A673 (cell line): ENCODE results near the gene CT47A1. TPM values are rescaled to one million over a fixed set of nuclear protein-coding genes. Genes with fewer than 3 reads are reported as not detected.
"Not testable (repeated sequence)": the region's sequence is repeated elsewhere in the genome, so short reads cannot be mapped to it uniquely, and the experiment has no call there.

Experiments
- BruUV-seq: library from RNA; stranded (reverse); fragments of 400-500 nt; replicated peaks from 2 replicates; lab custom pipeline; 2021; lab: Mats Ljungman, UMichigan
- CTCF ChIA-PET: fragments of 300-600 bp; sonication (Branson Sonifier 250); formaldehyde crosslinking; loops from one replicate; lab custom pipeline; 2022; ENCODE audit warnings: antibody characterized with exemption; lab: Charles Lee
- POLR2A ChIA-PET: fragments of 300-600 bp; sonication (Branson Sonifier 250); formaldehyde crosslinking; loops from one replicate; lab custom pipeline; 2022; ENCODE audit warnings: antibody characterized with exemption; ENCODE audit not compliant: low non-redundant PET; lab: Charles Lee
- DNase-seq: peaks from one replicate; pipeline ENCODE4 v3.0.0-alpha.2; 2015; ENCODE audit warnings: low spot score
- H3K27ac ChIP-seq: fragments of 200-600 bp; sonication (generic); 2 replicates; pipeline ENCODE4 v1.5.1; 2016; ENCODE audit warnings: mixed run types, low read depth, mild to moderate bottlenecking, mixed read lengths, antibody characterized with exemption, low read length; ENCODE audit not compliant: poor library complexity, severe bottlenecking
- H3K27me3 ChIP-seq: fragments of 200-600 bp; sonication (generic); replicated peaks from 2 replicates; pipeline ENCODE4 v1.6.1; 2017; ENCODE audit warnings: mixed run types, low read depth, mild to moderate bottlenecking, mixed read lengths, antibody characterized with exemption, low read length; ENCODE audit not compliant: insufficient read depth, poor library complexity
- H3K36me3 ChIP-seq: fragments of 200-600 bp; sonication (generic); 2 replicates; pipeline ENCODE4 v1.6.1; 2016; ENCODE audit warnings: mixed run types, mild to moderate bottlenecking, mixed read lengths, antibody characterized with exemption, low read length; ENCODE audit not compliant: insufficient read depth, poor library complexity, severe bottlenecking
- H3K4me1 ChIP-seq: fragments of 200-600 bp; sonication (generic); 2 replicates; pipeline ENCODE4 v1.6.1; 2017; ENCODE audit warnings: mixed run types, mild to moderate bottlenecking, mixed read lengths, antibody characterized with exemption, low read length; ENCODE audit not compliant: insufficient read depth, poor library complexity, severe bottlenecking
- H3K4me3 ChIP-seq: fragments of 200-600 bp; sonication (generic); 2 replicates; pipeline ENCODE4 v1.5.1; 2016; ENCODE audit warnings: low read depth, mixed run types, mild to moderate bottlenecking, mixed read lengths, low read length; ENCODE audit not compliant: poor library complexity, severe bottlenecking
- H3K9me3 ChIP-seq: fragments of 200-600 bp; sonication (generic); 2 replicates; pipeline ENCODE4 v1.6.1; 2016; ENCODE audit warnings: mixed run types, low read depth, mild to moderate bottlenecking, mixed read lengths, antibody characterized with exemption, low read length; ENCODE audit not compliant: poor library complexity, severe bottlenecking
- EZH2 ChIP-seq: fragments of 200-600 bp; sonication (generic); IDR thresholded peaks from 2 replicates; pipeline ENCODE4 v1.6.1; 2017; ENCODE audit warnings: borderline replicate concordance, low read depth, mild to moderate bottlenecking, mixed read lengths, antibody characterized with exemption, low read length; ENCODE audit not compliant: poor library complexity, severe bottlenecking
- intact Hi-C: fragments of 100-400 bp; cut with micrococcal nuclease; formaldehyde crosslinking; loops from one replicate; pipeline ENCODE4 v1.10.0; 2022; ENCODE audit not compliant: unreplicated experiment
- total RNA-seq: library from RNA; stranded (reverse); gene quantifications from 2 replicates; pipeline ENCODE4 v1.2.3, GENCODE V29; 2021
- TF ChIP-seq, protein P1 (sequence below): fragments of 300-800, 200-600 bp; sonication (generic); conservative IDR thresholded peaks from 2 replicates; pipeline ENCODE4 v1.5.1; 2017; ENCODE audit warnings: low read depth, mild to moderate bottlenecking, antibody characterized with exemption, low read length, moderate library complexity, mixed read lengths

The CT47A1 gene
- total RNA-seq, 1 experiment from 2014 or later: not detected

DNA sequence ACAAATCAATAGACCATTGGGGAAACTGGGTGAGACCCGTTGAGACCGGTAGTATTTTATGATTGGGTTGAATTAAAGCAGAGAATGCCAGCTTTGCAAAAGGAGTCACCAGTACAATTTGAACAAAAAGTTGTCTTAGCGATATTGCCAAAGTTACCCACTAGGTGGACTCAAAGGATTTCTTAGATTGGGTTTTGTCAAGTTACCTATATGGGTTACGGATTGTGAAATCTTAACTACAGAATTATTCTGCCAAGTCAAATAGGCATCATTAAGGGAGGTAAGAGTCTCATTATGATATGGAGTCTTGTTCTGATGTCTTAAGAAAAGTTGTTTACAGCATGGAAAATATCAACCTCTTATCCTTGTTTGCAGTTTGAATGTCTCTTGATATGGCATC lies 15.0 kb upstream of the CT47A1 start:
- TF ChIP-seq EZH2: no peak
- TF ChIP-seq, protein P1, sequence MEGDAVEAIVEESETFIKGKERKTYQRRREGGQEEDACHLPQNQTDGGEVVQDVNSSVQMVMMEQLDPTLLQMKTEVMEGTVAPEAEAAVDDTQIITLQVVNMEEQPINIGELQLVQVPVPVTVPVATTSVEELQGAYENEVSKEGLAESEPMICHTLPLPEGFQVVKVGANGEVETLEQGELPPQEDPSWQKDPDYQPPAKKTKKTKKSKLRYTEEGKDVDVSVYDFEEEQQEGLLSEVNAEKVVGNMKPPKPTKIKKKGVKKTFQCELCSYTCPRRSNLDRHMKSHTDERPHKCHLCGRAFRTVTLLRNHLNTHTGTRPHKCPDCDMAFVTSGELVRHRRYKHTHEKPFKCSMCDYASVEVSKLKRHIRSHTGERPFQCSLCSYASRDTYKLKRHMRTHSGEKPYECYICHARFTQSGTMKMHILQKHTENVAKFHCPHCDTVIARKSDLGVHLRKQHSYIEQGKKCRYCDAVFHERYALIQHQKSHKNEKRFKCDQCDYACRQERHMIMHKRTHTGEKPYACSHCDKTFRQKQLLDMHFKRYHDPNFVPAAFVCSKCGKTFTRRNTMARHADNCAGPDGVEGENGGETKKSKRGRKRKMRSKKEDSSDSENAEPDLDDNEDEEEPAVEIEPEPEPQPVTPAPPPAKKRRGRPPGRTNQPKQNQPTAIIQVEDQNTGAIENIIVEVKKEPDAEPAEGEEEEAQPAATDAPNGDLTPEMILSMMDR: peak; percentile 47
- Histone ChIP-seq H3K4me3 (no peak overlapping the region), H3K27ac (no peak overlapping the region), H3K36me3 (no peaks in the 10 kb centered on the region), H3K9me3 (no peaks in the 10 kb centered on the region), H3K4me1 (no peaks in the 10 kb centered on the region), H3K27me3 (no peaks in the 10 kb centered on the region)
- ChIA-PET POLR2A (no interaction called here), CTCF (no interaction called here)
- intact Hi-C loops: no loop called here
- no TSS peak for BruUV-seq
- peak; percentile 44 for DNase-seq

DNA sequence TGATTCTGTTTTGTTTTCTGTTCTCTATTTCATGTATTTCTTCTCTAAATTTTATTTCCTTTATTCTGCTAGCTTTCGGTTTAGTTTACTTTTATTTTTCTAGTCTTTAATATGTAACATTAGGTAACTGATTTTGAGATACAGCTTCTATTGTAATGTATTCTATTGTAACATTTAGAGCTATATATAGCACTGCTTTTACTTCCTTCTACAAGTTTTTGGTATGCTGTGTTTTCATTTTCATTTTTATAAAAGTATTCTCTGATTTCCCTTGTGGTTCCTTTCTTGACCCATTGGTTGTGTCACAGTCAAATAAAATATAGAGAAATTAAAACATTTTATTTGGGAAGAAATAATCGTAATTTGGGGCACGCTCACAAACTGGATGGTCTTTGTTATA lies 13.9 kb upstream of the CT47A1 start:
- H3K36me3 ChIP-seq: no peaks in the 10 kb centered on the region
- no peak for DNase-seq
- no peaks in the 10 kb centered on the region for H3K4me1 ChIP-seq
- no peak overlapping the region for H3K27ac ChIP-seq
- ChIA-PET CTCF (no interaction called here), POLR2A (no interaction called here)
- H3K27me3 ChIP-seq: no peaks in the 10 kb centered on the region
- H3K4me3 ChIP-seq: no peak overlapping the region
- H3K9me3 ChIP-seq: no peaks in the 10 kb centered on the region
- intact Hi-C loops: no loop called here
- no peak for TF ChIP-seq EZH2
- TF ChIP-seq, protein P1: no peak
- no TSS peak for BruUV-seq

DNA sequence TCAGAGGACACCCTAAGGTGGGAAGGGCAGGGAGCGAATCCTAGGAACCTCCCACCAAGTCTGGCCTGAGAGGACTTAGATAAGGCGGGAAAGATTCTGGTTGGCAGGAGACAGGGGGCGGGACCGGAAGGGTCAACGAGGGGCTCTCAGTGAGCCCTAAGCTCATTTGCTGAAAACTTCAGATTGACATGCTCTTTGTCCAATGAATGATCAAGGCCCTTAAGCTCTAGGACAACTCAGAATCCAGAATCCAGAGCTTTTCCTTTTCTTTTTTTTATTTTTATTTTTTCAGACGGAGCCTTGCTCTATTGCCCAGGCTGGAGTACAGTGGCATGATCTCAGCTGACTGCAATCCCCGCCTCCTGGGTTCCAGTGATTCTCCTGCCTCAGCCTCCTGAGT lies 29.1 kb downstream of the CT47A1 start, which contains the start of gene CT47A7:
Gene CT47A7, minus strand, starts transcription at position 101 of the 400 bp plus-strand sequence. CDS start 255 bp downstream, outside the sequence.
- BruUV-seq, H3K27me3 ChIP-seq, H3K4me3 ChIP-seq, DNase-seq, CTCF ChIA-PET, POLR2A ChIA-PET, H3K9me3 ChIP-seq, H3K36me3 ChIP-seq, H3K4me1 ChIP-seq, H3K27ac ChIP-seq, intact Hi-C loops: not testable (repeated sequence)

Other genes starting within 250 kb of the CT47A1 start
- not detected in 2 replicates for gene CT47B1, start 109.9 kb downstream of the CT47A1 start, total RNA-seq
- gene CT47A11, start 48.6 kb downstream of the CT47A1 start, total RNA-seq: not detected in 2 replicates
- not detected in 2 replicates for gene CT47A10, start 43.7 kb downstream of the CT47A1 start, total RNA-seq
- not detected in 2 replicates for gene CT47A9, start 38.9 kb downstream of the CT47A1 start, total RNA-seq
- gene CT47A8, start 34.0 kb downstream of the CT47A1 start, total RNA-seq: not detected in 2 replicates
- not detected in 2 replicates for gene CT47A7, start 29.2 kb downstream of the CT47A1 start, total RNA-seq
- gene CT47A6, start 24.3 kb downstream of the CT47A1 start, total RNA-seq: not detected in 2 replicates
- not detected in 2 replicates for gene CT47A5, start 19.4 kb downstream of the CT47A1 start, total RNA-seq
- not detected in 2 replicates for gene CT47A4, start 14.6 kb downstream of the CT47A1 start, total RNA-seq
- gene CT47A3, start 9.7 kb downstream of the CT47A1 start, total RNA-seq: not detected in 2 replicates
- gene CT47A2, start 4.8 kb downstream of the CT47A1 start, total RNA-seq: not detected in 2 replicates
- gene GLUD2, start 61.9 kb upstream of the CT47A1 start, total RNA-seq: 0.47 and 0.63 TPM in 2 replicates